DMS 273 treated with DMSO at 0.1 percent for 48 hours (cell line): ENCODE results near the gene NUFIP2.
"Not testable (repeated sequence)": the region's sequence is repeated elsewhere in the genome, so short reads cannot be mapped to it uniquely, and the experiment has no call there.

Experiments used
- DNase-seq: peaks from one replicate; lab custom pipeline; 2025; lab: John Stamatoyannopoulos, UW

Gene NUFIP2

DNA sequence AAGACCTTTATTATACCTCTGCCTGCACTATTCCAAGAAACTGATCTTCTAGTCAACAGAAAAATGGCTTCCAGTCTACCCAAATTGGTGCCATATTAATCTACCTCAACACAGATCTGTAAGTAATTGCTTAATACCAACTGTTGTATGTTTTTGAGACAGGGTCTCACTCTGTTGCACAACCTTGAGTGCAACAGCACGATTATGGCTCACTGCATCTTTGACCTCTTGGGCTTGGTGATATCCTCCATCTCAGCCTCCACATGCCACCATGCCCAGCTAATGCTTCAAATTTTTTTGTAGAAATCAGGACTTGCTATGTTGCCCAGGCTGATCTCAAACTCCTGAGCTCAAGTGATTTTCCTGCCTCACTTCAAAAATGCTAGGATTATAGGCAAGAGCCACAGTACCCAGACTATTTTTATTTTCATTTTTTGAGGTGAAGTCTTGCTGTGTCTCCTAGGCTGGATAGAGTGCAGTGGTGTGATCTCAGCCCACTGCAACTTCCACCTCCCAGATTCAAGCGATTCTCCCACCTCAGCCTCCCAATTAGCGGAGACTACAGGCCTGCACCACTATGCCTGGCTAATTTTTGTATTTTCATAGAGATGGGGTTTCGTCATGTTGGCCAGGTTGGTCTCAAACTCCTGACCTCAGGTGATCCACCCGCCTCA lies 14.4 kb downstream of the NUFIP2 start:
- DNase-seq: no peak

DNA sequence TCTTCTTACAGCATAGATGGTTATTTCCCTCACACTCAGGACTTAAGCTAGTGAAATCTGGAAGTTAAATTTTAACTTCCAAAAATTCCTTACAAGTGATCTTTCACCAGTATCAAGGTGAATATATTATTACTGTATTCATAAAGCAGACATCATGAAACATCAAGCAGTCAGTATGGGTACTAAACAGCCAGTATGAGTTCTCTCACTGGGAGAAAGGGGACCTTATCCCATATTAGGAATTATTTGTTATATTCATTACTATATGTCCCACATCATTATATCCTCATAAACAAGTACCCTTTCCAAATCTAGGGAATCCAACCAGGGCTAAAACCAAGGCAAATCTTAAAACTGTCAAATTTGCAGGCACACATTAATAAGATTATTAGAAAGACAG lies 15.3 kb downstream of the NUFIP2 start:
- no peak for DNase-seq

DNA sequence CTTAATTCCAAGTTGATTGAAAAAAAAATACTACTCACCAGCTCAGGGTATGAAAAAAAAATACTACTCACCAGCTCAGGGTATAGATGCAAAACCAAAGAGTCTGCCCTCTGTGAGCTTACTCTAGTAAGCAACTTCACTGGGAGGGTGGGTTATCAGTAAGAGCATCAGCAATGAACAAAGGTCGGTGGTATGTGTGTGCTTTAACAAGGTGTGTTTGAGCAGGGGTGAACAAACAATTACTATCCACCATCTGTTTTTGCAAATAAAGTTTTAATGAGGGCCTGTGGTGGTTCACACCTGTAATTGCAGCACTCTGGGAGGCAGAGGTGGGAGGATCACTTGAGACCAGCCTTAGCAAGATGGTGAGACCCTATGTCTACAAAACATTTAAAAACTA lies 20.0 kb downstream of the NUFIP2 start:
- DNase-seq: no peak

DNA sequence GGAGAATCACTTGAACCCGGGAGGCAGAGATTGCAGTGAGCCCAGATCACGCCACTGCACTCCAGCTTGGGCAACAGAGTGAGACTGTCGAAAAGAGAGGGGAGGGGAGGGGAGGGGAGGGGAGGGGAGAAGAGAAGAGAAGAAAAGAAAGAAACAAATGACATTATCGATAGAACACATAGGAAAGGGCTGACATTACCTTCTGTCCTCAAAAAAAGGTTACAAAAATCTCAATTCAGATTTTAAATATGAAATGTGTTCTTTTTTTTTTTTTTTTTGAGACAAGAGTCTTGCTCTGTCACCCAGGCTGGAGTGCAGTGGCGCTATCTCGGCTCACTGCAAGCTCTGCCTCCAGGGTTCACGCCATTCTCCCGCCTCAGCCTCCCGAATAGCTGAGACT lies 22.0 kb downstream of the NUFIP2 start:
- DNase-seq: not testable (repeated sequence)

DNA sequence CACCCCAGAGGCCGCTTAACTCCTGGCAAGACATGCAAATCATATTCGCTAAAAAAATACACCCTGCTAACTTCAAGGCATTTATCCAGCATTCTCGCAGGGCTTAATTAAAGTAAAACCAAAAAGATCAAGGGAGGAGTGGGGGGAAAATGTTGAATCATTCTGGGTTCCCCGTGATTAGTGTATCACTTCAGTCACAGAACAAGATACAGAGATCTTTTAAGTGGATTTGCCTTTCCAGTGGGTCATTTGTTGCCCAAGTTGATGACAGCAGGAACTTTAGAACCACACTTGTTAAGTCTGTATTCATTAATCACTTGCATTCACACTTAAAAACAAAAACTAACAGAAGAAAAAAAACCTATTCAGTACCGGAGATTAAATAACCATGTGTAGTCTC lies 30.0 kb downstream of the NUFIP2 start:
- DNase-seq: no peak

DNA sequence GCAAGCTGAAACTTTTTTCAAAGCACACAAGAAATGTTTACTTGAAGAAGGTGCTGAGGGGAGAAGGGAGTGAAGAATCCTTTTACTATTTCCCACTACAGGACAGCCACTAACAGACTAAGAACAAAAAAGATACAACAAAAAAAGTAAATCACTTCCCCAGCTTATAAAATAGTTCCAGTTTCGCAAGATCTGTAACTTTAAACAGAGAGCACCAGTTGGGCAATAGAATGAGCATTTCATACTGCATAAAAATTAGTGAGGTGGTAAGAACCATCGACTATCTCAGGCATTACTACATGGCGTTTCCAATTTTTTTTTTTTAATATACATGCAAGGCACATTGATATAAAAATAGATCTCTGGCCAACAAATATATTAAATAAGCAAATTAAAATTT lies 36.2 kb downstream of the NUFIP2 start:
- no peak for DNase-seq

DNA sequence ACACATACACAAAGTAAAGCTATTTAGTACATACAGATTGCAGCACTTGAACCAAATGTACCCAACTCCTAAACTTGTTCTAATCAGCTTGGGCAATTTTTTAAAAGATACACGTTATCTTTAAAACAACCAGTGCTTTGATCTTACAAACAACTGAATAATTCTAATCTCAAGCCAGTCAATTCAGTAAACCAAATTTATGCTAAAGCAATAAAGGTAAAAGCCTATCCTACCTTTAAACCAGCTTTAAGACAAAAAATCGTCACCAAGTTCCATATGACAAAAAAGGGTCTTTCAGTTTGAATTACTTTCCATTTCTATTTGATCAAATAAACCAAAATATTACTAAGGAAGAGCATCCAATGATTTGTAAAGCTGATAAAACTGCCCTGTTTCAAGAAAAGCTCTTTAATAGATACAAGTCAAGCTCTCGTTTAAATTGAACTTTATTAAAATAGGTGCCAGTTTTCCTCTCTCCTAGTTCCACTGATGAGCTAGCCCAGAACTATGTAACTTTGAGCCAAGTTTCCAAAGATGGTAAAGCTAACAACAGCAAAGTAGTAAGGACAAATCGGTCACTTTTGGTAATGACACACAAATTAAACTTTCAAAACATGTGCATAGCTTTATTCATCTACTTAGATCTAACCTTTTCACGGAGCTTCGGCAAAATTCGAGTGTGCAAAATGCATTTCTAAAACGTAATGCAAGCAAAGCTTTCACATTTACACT lies 37.0 kb downstream of the NUFIP2 start:
- no peak for DNase-seq

DNA sequence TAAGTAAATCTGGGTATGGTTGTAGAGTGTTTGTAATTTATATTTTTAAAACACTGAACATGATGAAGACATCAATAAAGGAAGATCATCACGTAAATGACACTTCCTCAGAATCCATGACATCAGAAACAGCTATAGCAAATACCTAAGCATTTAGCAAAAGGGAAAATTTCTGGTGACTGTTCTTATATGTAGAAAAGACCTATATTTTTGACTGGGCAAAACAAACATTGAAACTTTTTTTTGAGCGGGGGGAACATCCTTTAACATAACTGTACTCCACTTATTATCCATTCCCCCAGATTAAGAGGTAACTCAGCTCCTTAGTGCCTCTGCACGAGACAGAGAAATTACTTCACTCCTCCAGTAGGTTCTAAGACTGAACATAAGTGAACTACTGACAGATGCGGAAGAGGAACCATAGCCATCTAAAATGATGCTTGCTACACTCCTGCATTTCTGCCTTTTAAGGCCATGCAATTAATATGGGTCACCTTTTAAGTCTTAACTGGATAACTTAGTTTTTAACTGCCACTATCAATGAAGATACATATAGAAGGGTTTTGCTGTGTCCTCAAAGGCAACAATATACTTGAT lies 37.9 kb downstream of the NUFIP2 start:
- no peak for DNase-seq

DNA sequence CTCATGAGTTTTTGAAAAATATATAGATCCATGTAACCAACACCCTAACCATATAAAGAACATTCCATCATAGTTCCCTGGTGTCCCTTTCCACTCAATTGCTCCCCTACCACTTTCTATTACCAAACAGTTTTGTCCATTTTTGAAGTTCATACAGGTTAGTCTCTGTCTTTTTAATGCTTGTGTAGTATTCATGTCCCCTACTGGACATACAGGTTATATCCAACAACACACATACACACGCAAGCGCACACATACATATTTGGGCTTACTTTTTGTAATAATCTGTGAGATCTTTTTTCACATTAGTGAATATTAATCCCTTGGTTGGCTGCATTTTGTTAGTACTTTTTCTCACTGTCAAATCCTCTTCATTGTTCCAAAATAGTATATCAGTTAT lies 40.9 kb downstream of the NUFIP2 start:
- DNase-seq: no peak

DNA sequence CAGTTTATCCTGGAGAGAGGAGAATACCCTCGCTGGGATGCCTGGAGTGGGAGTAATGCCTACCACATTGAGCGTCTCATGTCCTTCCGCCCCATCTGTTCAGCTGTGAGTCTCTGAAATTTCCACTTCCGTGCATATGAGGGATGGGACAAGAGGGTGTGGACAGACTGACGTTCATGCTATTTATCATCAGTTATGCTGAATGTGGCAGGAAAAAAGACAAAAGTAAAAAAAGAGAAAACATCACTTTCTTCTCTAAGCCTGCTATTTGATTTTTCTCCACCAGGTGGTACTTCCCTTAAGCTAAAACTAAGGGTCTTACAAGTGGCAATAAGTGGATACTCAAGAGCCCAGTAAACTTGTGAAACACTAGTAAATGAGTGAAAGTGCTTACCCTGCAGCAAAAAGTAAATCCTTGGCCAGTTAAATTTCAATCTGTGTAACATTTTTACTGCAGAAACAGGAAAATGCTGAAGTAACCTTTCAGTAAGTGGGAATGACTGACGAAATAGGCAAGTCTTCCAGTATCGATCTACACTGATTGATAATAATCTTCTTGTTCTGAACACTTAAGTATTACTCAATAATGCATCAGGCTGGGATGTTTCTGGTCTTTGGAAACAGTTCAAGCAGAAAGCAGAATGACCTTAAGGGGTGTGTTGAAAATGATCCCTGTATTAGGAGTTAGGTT lies 41.7 kb downstream of the NUFIP2 start:
- no peak for DNase-seq

DNA sequence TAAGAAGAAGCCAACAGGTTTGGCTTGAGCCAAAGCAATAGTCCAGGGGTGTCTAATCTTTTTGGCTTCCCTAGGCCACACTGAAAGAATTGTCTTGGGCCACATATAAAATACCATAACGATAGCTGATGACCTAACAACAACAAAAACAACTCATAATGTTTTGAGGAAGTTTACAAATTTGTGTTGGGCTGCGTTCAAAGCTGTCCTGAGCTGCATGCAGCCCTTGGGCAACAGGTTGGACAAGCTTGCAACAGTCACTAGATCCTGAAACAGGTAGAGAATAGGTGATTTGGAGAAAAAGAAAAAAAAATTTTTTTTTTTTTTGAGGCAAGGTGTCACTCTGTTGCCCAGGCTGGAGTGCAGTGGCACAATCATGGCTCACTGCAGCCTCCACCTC lies 42.8 kb downstream of the NUFIP2 start:
- DNase-seq: no peak

DNA sequence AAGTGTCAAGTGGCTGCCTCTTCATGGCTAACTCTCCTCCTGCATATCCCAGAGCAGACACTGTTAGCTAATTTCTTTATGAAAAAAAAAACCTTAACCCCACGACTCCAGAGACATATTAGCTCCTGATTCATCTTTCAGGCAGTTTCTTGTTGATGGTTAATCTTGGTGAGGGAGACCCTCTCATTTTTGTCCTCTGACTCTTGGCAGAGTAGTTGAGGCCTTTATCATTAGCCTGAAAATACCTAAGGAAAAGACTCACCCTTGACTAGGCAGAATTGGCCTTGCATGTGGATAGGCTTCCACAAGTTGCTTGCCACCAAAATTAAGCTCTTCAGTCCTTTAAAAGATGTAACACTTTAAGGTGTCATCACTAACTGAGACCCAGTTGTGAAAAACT lies 43.3 kb downstream of the NUFIP2 start:
- no peak for DNase-seq

DNA sequence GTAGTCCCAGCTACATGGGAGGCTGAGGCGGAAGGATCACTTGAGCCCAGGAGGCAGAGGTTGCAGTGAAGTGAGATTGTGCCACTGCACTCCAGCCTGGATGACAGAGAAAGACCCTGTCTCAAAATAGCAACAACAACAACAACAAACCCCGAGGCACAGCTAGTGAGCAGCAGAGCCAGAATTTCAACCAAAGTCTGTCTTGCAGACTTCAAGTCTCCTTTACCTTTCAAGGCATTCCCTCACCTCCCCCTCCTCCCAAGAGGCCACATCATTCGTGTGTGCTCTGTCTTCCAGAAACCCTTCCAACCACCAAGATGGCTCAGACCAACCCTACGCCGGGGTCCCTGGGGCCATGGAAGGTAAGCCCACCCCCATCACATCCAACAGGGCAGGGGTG lies 45.1 kb downstream of the NUFIP2 start:
- no peak for DNase-seq

DNA sequence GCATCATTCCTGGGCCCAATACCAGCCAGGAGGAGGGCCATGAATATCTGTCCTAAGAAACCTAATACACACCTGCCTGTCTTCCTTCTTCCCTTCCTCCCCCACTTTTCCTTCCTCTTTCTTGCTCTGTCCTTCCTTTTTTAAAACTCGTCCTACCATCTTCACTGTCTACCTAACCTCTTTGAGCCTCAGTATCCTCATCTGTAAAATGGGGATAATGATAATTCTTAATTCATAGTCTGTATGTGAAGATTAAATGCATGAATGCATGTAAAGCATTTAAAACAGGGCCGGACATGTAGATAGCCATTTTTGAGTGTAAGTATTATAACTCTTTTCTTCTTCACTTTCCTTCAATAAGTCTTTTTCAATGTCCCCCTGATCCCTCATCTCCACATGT lies 46.7 kb downstream of the NUFIP2 start:
- no peak for DNase-seq

DNA sequence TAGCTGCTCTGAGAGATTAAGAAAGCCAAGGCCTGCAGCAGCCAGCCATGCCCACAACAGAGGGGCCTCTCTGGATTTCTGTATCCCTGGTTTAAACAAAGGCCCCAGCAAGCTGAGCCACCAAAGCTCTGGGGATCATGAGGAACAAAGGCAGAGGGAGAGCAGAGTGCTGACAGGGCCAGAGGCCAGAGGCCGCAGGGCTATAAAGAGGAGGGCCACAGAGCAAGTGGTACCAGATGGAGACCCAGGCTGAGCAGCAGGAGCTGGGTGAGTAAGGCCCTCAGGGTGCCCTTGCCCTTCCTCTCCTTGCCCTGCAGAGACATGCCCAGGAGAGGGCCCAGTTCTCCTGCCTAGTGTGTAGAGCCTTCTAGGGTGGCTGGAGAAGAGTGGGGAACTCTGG lies 47.3 kb downstream of the NUFIP2 start, which contains the start of gene CRYBA1:
Gene CRYBA1, plus strand, starts transcription at position 232 of the 400 bp plus-strand sequence. Its CDS starts 5 bp downstream, at position 237.
- no peak for DNase-seq

DNA sequence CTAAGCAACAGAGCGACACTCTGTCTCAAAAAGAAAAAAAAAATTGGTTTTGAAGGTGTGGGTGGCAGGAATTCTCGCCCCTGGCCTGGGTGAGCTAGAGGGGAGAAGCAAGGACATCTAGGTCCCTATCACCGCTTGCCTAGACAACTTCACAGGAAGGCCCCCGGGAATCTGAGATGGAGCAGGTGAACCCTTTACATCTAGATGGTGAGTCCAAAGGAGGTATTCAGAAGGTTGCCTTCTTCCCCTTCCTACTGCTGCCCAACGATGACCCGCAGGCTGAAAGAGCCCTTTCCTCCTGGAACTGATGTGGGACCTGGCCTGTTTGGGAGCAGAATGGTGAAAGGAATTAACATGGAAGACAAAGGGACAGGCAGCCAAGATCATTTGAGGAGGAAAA lies 48.5 kb downstream of the NUFIP2 start:
- DNase-seq: no peak

DNA sequence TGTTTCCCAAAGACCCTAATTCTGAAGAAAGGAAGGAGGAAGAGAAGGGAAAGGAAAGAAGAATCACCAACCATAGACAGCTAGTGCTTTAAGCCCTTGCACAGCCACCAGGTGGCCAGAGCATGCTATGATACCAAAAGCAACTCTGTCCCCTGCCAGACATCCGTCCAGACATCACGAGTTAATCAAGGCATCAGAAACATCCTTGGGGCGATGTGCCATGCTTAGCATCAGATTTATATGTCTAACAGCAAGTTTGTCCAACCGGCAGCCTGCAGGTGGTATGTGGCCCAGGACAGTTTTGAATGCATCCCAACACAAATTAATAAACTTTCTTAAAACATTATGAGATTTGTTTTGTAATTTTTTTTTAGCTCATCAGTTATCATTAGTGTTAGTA lies 50.2 kb downstream of the NUFIP2 start:
- no peak for DNase-seq

DNA sequence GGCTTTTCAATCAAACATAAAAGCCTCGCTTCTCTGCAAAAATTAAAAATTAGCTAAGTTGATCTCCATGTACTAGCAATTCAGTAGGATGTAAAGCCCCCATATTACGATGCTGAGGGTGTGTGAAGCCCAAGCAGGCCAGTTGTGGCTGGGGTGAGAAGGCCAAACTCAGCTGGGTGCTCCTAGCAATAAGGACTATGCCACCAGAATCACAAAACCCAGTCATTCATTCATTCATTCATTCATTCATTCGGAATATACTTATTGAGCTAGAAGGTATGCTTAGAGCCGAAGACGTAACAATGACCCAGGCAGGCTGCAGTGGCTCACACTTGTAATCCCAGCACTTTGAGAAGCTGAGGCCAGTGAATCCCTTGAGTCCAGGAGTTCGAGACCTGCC lies 51.2 kb downstream of the NUFIP2 start:
- DNase-seq: no peak

DNA sequence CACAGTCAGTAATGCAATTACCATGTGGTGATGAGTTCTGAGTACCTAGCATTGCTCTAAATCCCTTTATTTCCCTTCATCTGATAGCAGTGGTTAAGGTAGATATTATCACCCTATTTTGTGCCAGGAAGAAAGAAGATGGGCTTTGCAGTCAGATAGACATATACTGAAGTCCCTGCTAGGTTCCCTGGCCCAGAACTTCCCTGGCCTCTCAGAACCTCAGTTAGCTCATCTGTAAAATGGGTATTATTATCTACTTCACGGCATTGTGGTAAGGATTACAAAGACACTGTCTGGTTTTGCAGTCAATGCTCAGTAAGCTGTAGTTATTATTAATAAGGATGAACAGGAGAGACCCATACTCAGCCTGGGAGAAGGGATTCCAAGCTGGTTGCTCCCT lies 51.9 kb downstream of the NUFIP2 start:
- no peak for DNase-seq

DNA sequence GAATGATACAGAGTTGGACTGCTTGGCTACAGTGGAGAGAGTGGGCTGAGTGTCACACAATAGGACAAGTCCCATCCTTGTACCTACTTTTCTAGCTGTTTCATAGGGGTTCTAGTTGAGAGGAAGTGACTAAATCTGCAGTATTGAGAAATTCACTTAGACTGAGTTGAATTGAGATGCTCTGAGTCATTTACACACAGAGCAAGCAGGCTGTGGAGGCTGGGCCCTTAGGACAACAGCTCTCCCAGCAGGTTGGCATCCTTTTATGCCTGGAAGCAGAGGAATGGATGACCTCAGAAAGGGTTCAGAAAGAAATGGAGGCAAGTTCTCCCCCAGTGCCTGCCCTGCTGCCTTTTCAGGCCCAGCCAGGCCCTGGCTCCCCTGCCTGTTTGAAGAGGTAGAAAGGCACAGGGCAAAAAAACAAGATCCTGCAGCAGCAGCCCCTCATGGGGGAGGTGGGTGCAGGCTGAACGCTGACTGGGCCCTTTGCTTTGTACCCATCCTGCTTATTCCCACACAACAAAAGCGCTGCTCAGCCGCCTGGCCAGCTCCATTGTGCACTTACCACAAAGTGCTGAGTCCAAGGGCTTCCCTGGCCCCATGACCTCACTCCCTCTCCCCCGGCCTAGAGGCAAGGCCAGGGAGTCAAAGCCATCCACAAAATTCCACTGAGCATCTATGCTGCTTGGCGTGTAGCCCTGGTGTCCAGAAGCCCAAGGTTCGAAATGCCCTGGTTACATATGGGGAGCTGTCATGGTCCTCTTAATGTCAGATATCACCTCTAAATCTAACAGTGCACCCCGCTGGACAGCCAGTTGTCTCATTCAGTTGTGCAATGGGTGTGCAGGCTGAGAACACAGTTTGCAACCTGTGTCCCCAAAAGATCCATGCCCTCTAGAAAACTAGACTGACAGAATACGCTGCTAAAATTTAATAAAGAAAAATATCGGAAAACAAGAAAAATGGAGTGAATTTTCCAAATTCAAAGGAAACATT lies 52.7 kb downstream of the NUFIP2 start:
- DNase-seq: no peak

DNA sequence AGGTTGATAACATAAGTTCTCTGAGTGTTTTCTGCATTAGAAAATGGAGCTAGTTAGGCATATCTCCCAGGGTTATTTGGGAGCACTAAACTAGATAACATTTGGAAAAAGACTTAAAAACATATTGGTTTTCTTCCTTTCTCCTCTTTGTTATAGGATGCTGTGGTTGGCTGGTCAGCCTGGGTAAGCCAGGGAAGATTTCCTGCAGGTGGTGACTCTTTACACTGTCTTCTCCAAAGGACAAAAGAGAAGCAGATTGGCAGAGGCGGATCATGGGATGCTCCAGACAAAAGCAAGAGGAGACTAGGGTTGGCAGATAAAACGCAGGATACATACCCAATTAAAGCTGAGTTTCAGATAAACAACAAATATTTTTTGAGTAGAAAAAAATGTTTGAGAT lies 53.5 kb downstream of the NUFIP2 start:
- DNase-seq: no peak
